ENCODE data around the gene LBH.

LBH gene

GRCh38 chr2:30277582-30277981 lies 46.2 kb downstream of the LBH start:
- no peak for DNase-seq

- peak; percentile 27 for DNase-seq
These were observed 47.1 kb downstream of the LBH start for GRCh38 chr2:30278419-30278818.

GRCh38 chr2:30280596-30281434 lies 49.5 kb downstream of the LBH start:
- peak; percentile 52 for DNase-seq

- no peak for DNase-seq
These were observed 50.7 kb downstream of the LBH start for GRCh38 chr2:30282081-30282480.

- DNase-seq, result no peak
These were observed 51.4 kb downstream of the LBH start for GRCh38 chr2:30282721-30283120.

- DNase-seq, result no peak
These were observed 52.7 kb downstream of the LBH start for GRCh38 chr2:30283931-30284565.

GRCh38 chr2:30285758-30286157 lies 54.4 kb downstream of the LBH start:
- DNase-seq, result no peak

- no peak for DNase-seq
These were observed 56.0 kb downstream of the LBH start for GRCh38 chr2:30287190-30287840.

- no peak for DNase-seq
These were observed 56.7 kb downstream of the LBH start for GRCh38 chr2:30287857-30288513.

GRCh38 chr2:30288561-30288960 lies 57.2 kb downstream of the LBH start:
- peak; percentile 43 for DNase-seq

- peak; percentile 99 for DNase-seq
These were observed 62.1 kb downstream of the LBH start for GRCh38 chr2:30293303-30293921.

- DNase-seq, result no peak
These were observed 62.8 kb downstream of the LBH start for GRCh38 chr2:30294133-30294532.

- no peak for DNase-seq
These were observed 65.2 kb downstream of the LBH start for GRCh38 chr2:30296496-30296895.

- DNase-seq, result no peak
These were observed 67.0 kb downstream of the LBH start for GRCh38 chr2:30298302-30298701.

GRCh38 chr2:30300122-30300455 lies 68.8 kb downstream of the LBH start:
- DNase-seq, result no peak

GRCh38 chr2:30300456-30301221 lies 69.3 kb downstream of the LBH start:
- peak; percentile 96 for DNase-seq

GRCh38 chr2:30301551-30301950 lies 70.2 kb downstream of the LBH start:
- DNase-seq, result peak; percentile 41

GRCh38 chr2:30302566-30302965 lies 71.2 kb downstream of the LBH start:
- DNase-seq, result no peak

- DNase-seq, result no peak
These were observed 71.8 kb downstream of the LBH start for GRCh38 chr2:30303095-30303494.

- peak; percentile 92 for DNase-seq
These were observed 73.9 kb downstream of the LBH start for GRCh38 chr2:30305235-30305634.

- peak; percentile 68 for DNase-seq
These were observed 75.2 kb downstream of the LBH start for GRCh38 chr2:30306522-30306921.

GRCh38 chr2:30308280-30308679 lies 76.9 kb downstream of the LBH start:
- no peak for DNase-seq
